ENCODE data around the gene SOX9. TPM values are rescaled to one million over a fixed set of nuclear protein-coding genes. Genes with fewer than 3 reads are reported as not detected.
"Not testable (repeated sequence)": the region's sequence is repeated elsewhere in the genome, so short reads cannot be mapped to it uniquely, and the experiment has no call there.

SOX9 gene
- total and polyA plus RNA-seq, 9 donors = 0.10 to 21.6 (median 1.6) TPM; not detected in 1

DNA sequence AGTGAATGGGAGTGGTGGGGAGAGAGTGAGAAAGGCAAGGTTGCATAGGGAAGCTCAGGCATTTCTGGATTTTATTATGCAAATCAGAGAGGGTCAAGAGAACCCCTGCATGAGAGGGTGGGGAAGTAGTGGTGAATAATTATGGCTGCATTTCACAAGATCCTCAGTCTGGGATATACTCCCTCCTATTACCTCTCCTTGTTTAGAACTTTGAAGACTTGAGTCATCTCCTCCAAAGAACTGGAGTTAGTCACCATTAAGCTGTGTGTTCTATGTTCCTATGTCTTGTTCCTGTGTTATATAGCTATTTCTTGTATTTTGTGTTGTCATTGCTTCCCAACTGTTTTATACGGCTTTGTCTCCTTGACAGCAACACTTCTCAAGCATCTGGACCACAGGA, 18.4 kb downstream of the SOX9 start:
- Histone ChIP-seq H3K27me3 (no peaks in the 10 kb centered on the region), H3K4me1 (ENCODE audit: insufficient read depth) (no peaks in the 10 kb centered on the region), H3K36me3 (no peaks in the 10 kb centered on the region), H3K4me3 (no peak overlapping the region), H3K9me3 (no peaks in the 10 kb centered on the region), H3K27ac (no peak overlapping the region)
- 64 to 79% (median 67%) methylated on average over 1 of the region's 1 CpG for WGBS, 3 donors
- no peak for DNase-seq
- intact Hi-C loops (cut with DNase I) = no loop called here
- TF ChIP-seq, protein P1, sequence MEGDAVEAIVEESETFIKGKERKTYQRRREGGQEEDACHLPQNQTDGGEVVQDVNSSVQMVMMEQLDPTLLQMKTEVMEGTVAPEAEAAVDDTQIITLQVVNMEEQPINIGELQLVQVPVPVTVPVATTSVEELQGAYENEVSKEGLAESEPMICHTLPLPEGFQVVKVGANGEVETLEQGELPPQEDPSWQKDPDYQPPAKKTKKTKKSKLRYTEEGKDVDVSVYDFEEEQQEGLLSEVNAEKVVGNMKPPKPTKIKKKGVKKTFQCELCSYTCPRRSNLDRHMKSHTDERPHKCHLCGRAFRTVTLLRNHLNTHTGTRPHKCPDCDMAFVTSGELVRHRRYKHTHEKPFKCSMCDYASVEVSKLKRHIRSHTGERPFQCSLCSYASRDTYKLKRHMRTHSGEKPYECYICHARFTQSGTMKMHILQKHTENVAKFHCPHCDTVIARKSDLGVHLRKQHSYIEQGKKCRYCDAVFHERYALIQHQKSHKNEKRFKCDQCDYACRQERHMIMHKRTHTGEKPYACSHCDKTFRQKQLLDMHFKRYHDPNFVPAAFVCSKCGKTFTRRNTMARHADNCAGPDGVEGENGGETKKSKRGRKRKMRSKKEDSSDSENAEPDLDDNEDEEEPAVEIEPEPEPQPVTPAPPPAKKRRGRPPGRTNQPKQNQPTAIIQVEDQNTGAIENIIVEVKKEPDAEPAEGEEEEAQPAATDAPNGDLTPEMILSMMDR (IDR thresholded peaks at IDR 0.05) = no peak
- TF ChIP-seq EP300 (IDR thresholded peaks at IDR 0.05) (no peak), POLR2A (IDR thresholded peaks at IDR 0.05) (no peak)

DNA sequence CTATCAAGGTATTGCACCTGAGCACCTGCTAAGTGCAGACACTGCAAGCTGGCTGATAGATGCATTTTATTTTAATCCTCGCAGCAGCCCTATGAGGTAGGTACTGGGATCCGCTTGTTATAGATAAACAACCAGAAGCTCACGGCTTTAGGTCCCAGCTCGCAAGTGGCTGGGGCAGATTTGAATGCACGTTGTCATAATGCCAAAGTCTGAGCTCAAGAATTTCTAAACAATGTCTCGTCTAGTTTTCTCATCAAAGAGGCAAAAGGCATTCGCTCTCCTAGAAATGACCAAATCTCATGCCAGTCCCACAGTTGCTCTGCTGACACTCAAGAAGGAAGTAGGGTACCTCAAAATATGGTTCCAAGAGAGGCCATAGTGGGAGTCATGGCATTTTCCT, 20.5 kb downstream of the SOX9 start:
- H3K4me1 ChIP-seq (ENCODE audit: insufficient read depth) = no peaks in the 10 kb centered on the region
- intact Hi-C loops (cut with DNase I) = loop anchor here in 1 of 4 donors (5.0 kb wide), 1 partner anchor 414 kb away; no protein-coding TSS in a partner anchor
- H3K4me3 ChIP-seq = no peak overlapping the region
- 60 to 78% (median 75%) methylated on average over 7 of the region's 7 CpGs for WGBS, 3 donors
- H3K9me3 ChIP-seq = no peaks in the 10 kb centered on the region
- H3K36me3 ChIP-seq = no peaks in the 10 kb centered on the region
- no peak for DNase-seq
- H3K27ac ChIP-seq = no peak overlapping the region
- no peaks in the 10 kb centered on the region for H3K27me3 ChIP-seq
- TF ChIP-seq POLR2A (IDR thresholded peaks at IDR 0.05) = no peak
- no peak for TF ChIP-seq EP300 (IDR thresholded peaks at IDR 0.05)
- TF ChIP-seq, protein P1 (IDR thresholded peaks at IDR 0.05) = no peak

DNA sequence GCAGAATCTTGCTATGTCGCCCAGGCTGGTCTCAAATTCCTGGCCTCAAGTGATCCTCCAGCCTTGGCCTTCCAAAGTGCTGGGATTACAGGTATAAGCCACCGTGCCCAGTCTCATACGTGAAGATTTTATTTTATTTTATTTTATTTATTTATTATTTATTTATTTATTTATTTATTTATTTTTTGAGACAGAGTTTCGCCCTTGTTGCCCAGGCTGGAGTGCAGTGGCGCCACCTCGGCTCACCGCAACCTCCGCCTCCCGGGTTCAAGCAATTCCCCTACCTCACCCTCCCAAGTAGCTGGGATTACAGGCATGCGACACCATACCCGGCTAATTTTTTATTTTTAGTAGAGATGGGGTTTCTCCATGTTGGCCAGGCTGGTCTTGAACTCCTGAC, 21.3 kb downstream of the SOX9 start:
- intact Hi-C loops (cut with DNase I) = loop anchor here in 1 of 4 donors (5.0 kb wide), 1 partner anchor 415 kb away; no protein-coding TSS in a partner anchor
- not testable (repeated sequence) for H3K36me3 ChIP-seq; DNase-seq; H3K27ac ChIP-seq; H3K27me3 ChIP-seq; H3K9me3 ChIP-seq; H3K4me3 ChIP-seq; H3K4me1 ChIP-seq (ENCODE audit: insufficient read depth)
- 94 to 96% (median 95%) methylated on average over 11 of the region's 11 CpGs for WGBS, 3 donors

- no peaks in the 10 kb centered on the region for H3K9me3 ChIP-seq
- WGBS, 3 donors = 69 to 86% (median 75%) methylated on average over 2 of the region's 2 CpGs
- no peaks in the 10 kb centered on the region for H3K36me3 ChIP-seq
- H3K27ac ChIP-seq = no peak overlapping the region
- no peaks in the 10 kb centered on the region for H3K27me3 ChIP-seq
- no peak for DNase-seq
- intact Hi-C loops (cut with DNase I) = loop anchor here in 1 of 4 donors (5.0 kb wide), 1 partner anchor 415 kb away; no protein-coding TSS in a partner anchor
- no peak for TF ChIP-seq EP300 (IDR thresholded peaks at IDR 0.05)
- TF ChIP-seq, protein P1 (IDR thresholded peaks at IDR 0.05) = no peak
- TF ChIP-seq POLR2A (IDR thresholded peaks at IDR 0.05) = no peak
- H3K4me3 ChIP-seq = no peak overlapping the region
- no peaks in the 10 kb centered on the region for H3K4me1 ChIP-seq (ENCODE audit: insufficient read depth)
Measured at GRCh38 chr17:72142614-72143013, 21.8 kb downstream of the SOX9 start.

GRCh38 chr17:72143245-72143644, 22.4 kb downstream of the SOX9 start:
- H3K27me3 ChIP-seq = no peaks in the 10 kb centered on the region
- H3K4me3 ChIP-seq = no peak overlapping the region
- no peaks in the 10 kb centered on the region for H3K36me3 ChIP-seq
- TF ChIP-seq EP300 (IDR thresholded peaks at IDR 0.05) = no peak
- no peak for TF ChIP-seq POLR2A (IDR thresholded peaks at IDR 0.05)
- TF ChIP-seq, protein P1 (IDR thresholded peaks at IDR 0.05) = no peak
- DNase-seq = no peak
- 44 to 60% (median 47%) methylated on average over 5 of the region's 5 CpGs for WGBS, 3 donors
- H3K4me1 ChIP-seq (ENCODE audit: insufficient read depth) = no peaks in the 10 kb centered on the region
- intact Hi-C loops (cut with DNase I) = loop anchor here in 1 of 4 donors (5.0 kb wide), 1 partner anchor 416 kb away; no protein-coding TSS in a partner anchor
- no peaks in the 10 kb centered on the region for H3K9me3 ChIP-seq
- no peak overlapping the region for H3K27ac ChIP-seq
